Epithelial cell of proximal tubule (primary cell): ENCODE data around the gene MBP. TPM values are rescaled to one million over a fixed set of nuclear protein-coding genes. Genes with fewer than 3 reads are reported as not detected.

Source experiments
- DNase-seq: peaks from one replicate; pipeline ENCODE4 v3.0.0-alpha.2; 2011; ENCODE audit warnings: low read depth
- H3K4me3 ChIP-seq: 2 replicates; pipeline ENCODE4 v1.5.1; 2011; ENCODE audit warnings: low read depth, mild to moderate bottlenecking, low read length
- CTCF ChIP-seq: conservative IDR thresholded peaks from 2 replicates; pipeline ENCODE4 v1.5.1; 2012; ENCODE audit warnings: low read depth, mild to moderate bottlenecking, low read length
- total RNA-seq: library from RNA; depleted of rRNA; stranded (reverse); fragments of >200 nt; gene quantifications from 2 replicates; pipeline ENCODE4 v1.2.3, GENCODE V29; 2015

Gene MBP
- total RNA-seq, 1 donor from 2014 or later = 19.1 TPM

GRCh38 chr18:77130229-77131099 lies 2.1 kb downstream of the MBP start:
- no peak for DNase-seq
- no peak for TF ChIP-seq CTCF
- H3K4me3 ChIP-seq = peak overlapping the region; percentile 91

- DNase-seq = peak; percentile 97
- TF ChIP-seq CTCF = no peak
- no peak overlapping the region for H3K4me3 ChIP-seq
Measured at GRCh38 chr18:77129150-77129551, 3.4 kb downstream of the MBP start.

- TF ChIP-seq CTCF = no peak
- peak; percentile 98 for DNase-seq
- no peak overlapping the region for H3K4me3 ChIP-seq
Measured at GRCh38 chr18:77127769-77128671, 4.6 kb downstream of the MBP start.

- no peak overlapping the region for H3K4me3 ChIP-seq
- no peak for TF ChIP-seq CTCF
- DNase-seq = no peak
Measured at GRCh38 chr18:77124452-77124922, 8.1 kb downstream of the MBP start.

- no peak for TF ChIP-seq CTCF
- no peak overlapping the region for H3K4me3 ChIP-seq
- no peak for DNase-seq
Measured at GRCh38 chr18:77123320-77124231, 9.0 kb downstream of the MBP start.

GRCh38 chr18:77121523-77121922 lies 11.1 kb downstream of the MBP start:
- H3K4me3 ChIP-seq = no peak overlapping the region
- no peak for TF ChIP-seq CTCF
- no peak for DNase-seq
